B cell (primary cell): Measurements from ENCODE around the gene ADCY7. TPM values are rescaled to one million over a fixed set of nuclear protein-coding genes. Genes with fewer than 3 reads are reported as not detected.

ENCODE experiments used
- ATAC-seq: fragments of 200-7000 bp; cut with Tn5 transposase; one replicate; pipeline ENCODE4 v1.10.0; 2021; ENCODE audit warnings: low read depth, mild to moderate bottlenecking, moderate number of reproducible peaks, moderate library complexity
- CTCF ChIA-PET: fragments of 350-600 bp; sonication (Branson Sonifier 250); formaldehyde crosslinking; loops from one replicate; lab custom pipeline; 2021; ENCODE audit warnings: antibody characterized with exemption, inconsistent platforms; lab: Charles Lee
- POLR2A ChIA-PET: fragments of 350-600 bp; sonication (Branson Sonifier 250); formaldehyde crosslinking; loops from one replicate; lab custom pipeline; 2021; ENCODE audit warnings: antibody characterized with exemption; lab: Charles Lee
- DNase-seq: peaks from one replicate; pipeline ENCODE4 v3.0.0; 2013
- H2AFZ ChIP-seq: 2 replicates; pipeline ENCODE4 v1.6.1; 2012; ENCODE audit warnings: mild to moderate bottlenecking, low read depth, low read length; ENCODE audit not compliant: insufficient read depth, poor library complexity, severe bottlenecking
- H3K27ac ChIP-seq, 2 donors: 1 replicate in 1 of 2; 2 replicates in 1 of 2; pipeline ENCODE4 v1.5.1; 2012 to 2013; ENCODE audit warnings: low read length in 2 of 2, mild to moderate bottlenecking in 2 of 2, moderate library complexity in 1 of 2
- H3K27me3 ChIP-seq, 4 experiments: fragments of 200-600 bp in 1 of 4; sonication (generic) in 1 of 4; replicated peaks in 1 of 4; 1 replicate in 2 of 4; 2 replicates in 2 of 4; pipeline versions ENCODE4 v1.6.1 to v1.7.0; 2013 to 2016; ENCODE audit warnings: low read length in 3 of 4, mild to moderate bottlenecking in 2 of 4, mixed read lengths in 1 of 4, moderate library complexity in 1 of 4; ENCODE audit not compliant: insufficient read depth in 4 of 4, control insufficient read depth in 3 of 4; ENCODE audit errors: control extremely low read depth in 1 of 4
- H3K36me3 ChIP-seq, 2 experiments: replicated peaks in 1 of 2; 1 replicate in 1 of 2; 2 replicates in 1 of 2; pipeline versions ENCODE4 v1.6.1 to v1.7.1; 2013; ENCODE audit warnings: low read length in 1 of 2; ENCODE audit not compliant: insufficient read depth in 2 of 2, control insufficient read depth in 1 of 2; ENCODE audit errors: control extremely low read depth in 1 of 2, extremely low read depth in 1 of 2
- H3K4me1 ChIP-seq, 2 donors: fragments of 200-600 bp in 1 of 2; sonication (generic) in 1 of 2; 1 replicate in 1 of 2; 2 replicates in 1 of 2; pipeline versions ENCODE4 v1.5.1 to v1.6.1; 2013 to 2017; ENCODE audit warnings: low read length in 2 of 2; ENCODE audit not compliant: control insufficient read depth in 2 of 2, insufficient read depth in 2 of 2
- H3K4me2 ChIP-seq: replicated peaks from 2 replicates; pipeline ENCODE3; 2012; ENCODE audit warnings: mild to moderate bottlenecking, low read depth, low read length; ENCODE audit not compliant: poor library complexity, severe bottlenecking
- H3K4me3 ChIP-seq, 5 experiments: fragments of 200-600 bp in 1 of 5; sonication (generic) in 1 of 5; 1 replicate in 3 of 5; 2 replicates in 2 of 5; pipeline versions ENCODE4 v1.5.1 to v1.7.0; 2011 to 2016; ENCODE audit warnings: low read length in 4 of 5, mild to moderate bottlenecking in 4 of 5, low read depth in 2 of 5, control low read depth in 1 of 5, moderate library complexity in 1 of 5; ENCODE audit not compliant: insufficient read depth in 1 of 5; ENCODE audit errors: control extremely low read depth in 1 of 5, extremely low read depth in 1 of 5
- H3K79me2 ChIP-seq: fragments of 200-600 bp; sonication (generic); one replicate; pipeline ENCODE4 v1.6.0; 2016; ENCODE audit warnings: low read length; ENCODE audit not compliant: control insufficient read depth, insufficient read depth
- H3K9ac ChIP-seq: fragments of 200-600 bp; sonication (generic); 2 replicates; pipeline ENCODE4 v1.6.1; 2017; ENCODE audit warnings: mild to moderate bottlenecking, low read length, moderate library complexity
- H3K9me3 ChIP-seq, 3 donors: one replicate each; pipeline versions ENCODE4 v1.6.1 to v1.7.1; 2013; ENCODE audit warnings: low read length in 2 of 3; ENCODE audit not compliant: control insufficient read depth in 2 of 3, insufficient read depth in 1 of 3; ENCODE audit errors: control extremely low read depth in 1 of 3
- H4K20me1 ChIP-seq: 2 replicates; pipeline ENCODE4 v1.6.0; 2012; ENCODE audit warnings: mild to moderate bottlenecking, low read length; ENCODE audit not compliant: insufficient read depth, control insufficient read depth, poor library complexity, severe bottlenecking
- H3K27ac Mint-ChIP-seq: one replicate; pipeline ENCODE4 v1.8.0; 2021; ENCODE audit warnings: mixed read lengths
- H3K27me3 Mint-ChIP-seq: one replicate; pipeline ENCODE4 v1.8.0; 2021; ENCODE audit warnings: mixed read lengths
- H3K4me1 Mint-ChIP-seq: one replicate; pipeline ENCODE4 v1.8.0; 2021; ENCODE audit warnings: mixed read lengths
- H3K4me3 Mint-ChIP-seq: one replicate; pipeline ENCODE4 v1.8.0; 2021; ENCODE audit warnings: mixed read lengths
- H3K9me3 Mint-ChIP-seq: one replicate; pipeline ENCODE4 v1.8.0; 2022; ENCODE audit warnings: mixed read lengths; ENCODE audit not compliant: insufficient read depth
- EZH2 ChIP-seq: IDR thresholded peaks from 2 replicates; pipeline ENCODE4 v1.6.1; 2012; ENCODE audit warnings: borderline replicate concordance, low read depth, mild to moderate bottlenecking, moderate library complexity, low read length; ENCODE audit not compliant: insufficient read depth, poor library complexity, severe bottlenecking
- WGBS: methylation state at CpG from one replicate; pipeline ENCODE4 v1.1.5; 2013; ENCODE audit warnings: missing lambda C conversion rate; ENCODE audit not compliant: insufficient coverage; 5-methylcytosine and 5-hydroxymethylcytosine counted together
- intact Hi-C: fragments of 100-400 bp; cut with micrococcal nuclease; formaldehyde crosslinking; loops from one replicate; pipeline ENCODE4 v1.10.0; 2022
- polyA plus RNA-seq: library from polyadenylated mRNA; depleted of rRNA; stranded (reverse); fragments of >200 nt; gene quantifications from 2 replicates; pipeline ENCODE4 v1.2.3, GENCODE V29; 2012
- total RNA-seq, 2 donors: library from RNA; stranded (reverse); fragments of 120-200 nt in 1 of 2; gene quantifications; 1 replicate in 1 of 2; 2 replicates in 1 of 2; pipeline versions ENCODE4 v1.2.3 to v1.2.4, GENCODE V29; 2013 to 2022
- TF ChIP-seq, protein P1 (sequence below): fragments of 200-600 bp; IDR thresholded peaks from one replicate; pipeline ENCODE4 v1.8.0; 2022; ENCODE audit warnings: antibody characterized with exemption, mild to moderate bottlenecking

ADCY7 gene
- total and polyA plus RNA-seq, 2 donors (not counting 1 experiment from before 2014, with no cell fraction given) = 78.4 to 207 TPM

- TF ChIP-seq EZH2 = no peak
- TF ChIP-seq, protein P1, sequence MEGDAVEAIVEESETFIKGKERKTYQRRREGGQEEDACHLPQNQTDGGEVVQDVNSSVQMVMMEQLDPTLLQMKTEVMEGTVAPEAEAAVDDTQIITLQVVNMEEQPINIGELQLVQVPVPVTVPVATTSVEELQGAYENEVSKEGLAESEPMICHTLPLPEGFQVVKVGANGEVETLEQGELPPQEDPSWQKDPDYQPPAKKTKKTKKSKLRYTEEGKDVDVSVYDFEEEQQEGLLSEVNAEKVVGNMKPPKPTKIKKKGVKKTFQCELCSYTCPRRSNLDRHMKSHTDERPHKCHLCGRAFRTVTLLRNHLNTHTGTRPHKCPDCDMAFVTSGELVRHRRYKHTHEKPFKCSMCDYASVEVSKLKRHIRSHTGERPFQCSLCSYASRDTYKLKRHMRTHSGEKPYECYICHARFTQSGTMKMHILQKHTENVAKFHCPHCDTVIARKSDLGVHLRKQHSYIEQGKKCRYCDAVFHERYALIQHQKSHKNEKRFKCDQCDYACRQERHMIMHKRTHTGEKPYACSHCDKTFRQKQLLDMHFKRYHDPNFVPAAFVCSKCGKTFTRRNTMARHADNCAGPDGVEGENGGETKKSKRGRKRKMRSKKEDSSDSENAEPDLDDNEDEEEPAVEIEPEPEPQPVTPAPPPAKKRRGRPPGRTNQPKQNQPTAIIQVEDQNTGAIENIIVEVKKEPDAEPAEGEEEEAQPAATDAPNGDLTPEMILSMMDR = no peak
- CTCF ChIA-PET = interaction anchor here (1.0 kb wide), 1 partner anchor 19 kb away, joined by 3 read pairs; no protein-coding TSS in a partner anchor
- ATAC-seq = no peak
- intact Hi-C loops = no loop called here
- no peak overlapping the region for H3K9ac ChIP-seq
- DNase-seq = no peak
- Mint-ChIP-seq H3K4me1 (peaks cover 8% of the 10 kb centered on the region), H3K27ac (no peak overlapping the region), H3K9me3 (no peaks in the 10 kb centered on the region), H3K27me3 (no peaks in the 10 kb centered on the region), H3K4me3 (no peak overlapping the region)
- no peaks in the 10 kb centered on the region for H3K27me3 ChIP-seq
- H3K36me3 ChIP-seq = peaks cover 3 to 88% of the 10 kb centered on the region in 2 experiments
- H2AFZ ChIP-seq = no peak overlapping the region
- H3K27ac ChIP-seq = no peak overlapping the region
- H3K9me3 ChIP-seq = peaks cover 0 to 5% (median 0%) of the 10 kb centered on the region in 3 donors
- H3K4me1 ChIP-seq = no peaks in the 10 kb centered on the region
- H3K4me3 ChIP-seq = no peak overlapping the region
- POLR2A ChIA-PET = interaction anchor here (1.0 kb wide), 1 partner anchor 10 kb away, joined by 5 read pairs; no protein-coding TSS in a partner anchor
- WGBS = 98% methylated on average over 17 of the region's 20 CpGs
- H3K4me2 ChIP-seq = no peak overlapping the region
- H3K79me2 ChIP-seq = peaks cover 61% of the 10 kb centered on the region
- peaks cover 57% of the 10 kb centered on the region for H4K20me1 ChIP-seq
Observed at GRCh38 chr16:50293994-50294855, 27.9 kb downstream of the ADCY7 start.

GRCh38 chr16:50294955-50295354, 28.6 kb downstream of the ADCY7 start:
- H3K27ac Mint-ChIP-seq = no peak overlapping the region
- peaks cover 0 to 5% (median 0%) of the 10 kb centered on the region in 3 donors for H3K9me3 ChIP-seq
- 96% methylated on average over 3 of the region's 4 CpGs for WGBS
- peaks cover 3 to 89% of the 10 kb centered on the region in 2 experiments for H3K36me3 ChIP-seq
- no peak overlapping the region for H3K9ac ChIP-seq
- no peak overlapping the region for H2AFZ ChIP-seq
- H3K9me3 Mint-ChIP-seq = no peaks in the 10 kb centered on the region
- H3K27me3 Mint-ChIP-seq = no peaks in the 10 kb centered on the region
- DNase-seq (no peak), ATAC-seq (no peak)
- no peaks in the 10 kb centered on the region for H3K4me1 ChIP-seq
- H3K27me3 ChIP-seq = no peaks in the 10 kb centered on the region
- peaks cover 57% of the 10 kb centered on the region for H4K20me1 ChIP-seq
- H3K4me1 Mint-ChIP-seq = peaks cover 8% of the 10 kb centered on the region
- no peak overlapping the region for H3K4me2 ChIP-seq
- no peak overlapping the region for H3K4me3 Mint-ChIP-seq
- ChIA-PET CTCF (interaction anchor here (1.0 to 1.2 kb wide), 2 partner anchors 20 to 61 kb away, joined by 3 read pairs; no protein-coding TSS in a partner anchor), POLR2A (interaction anchor here (1.0 kb wide), 1 partner anchor 10 kb away, joined by 5 read pairs; no protein-coding TSS in a partner anchor)
- no peak overlapping the region for H3K27ac ChIP-seq
- peaks cover 54% of the 10 kb centered on the region for H3K79me2 ChIP-seq
- intact Hi-C loops = no loop called here
- H3K4me3 ChIP-seq = no peak overlapping the region
- no peak for TF ChIP-seq EZH2
- TF ChIP-seq, protein P1 = no peak
